GM12878 (cell line): ENCODE measurements around the gene STK38. TPM values are rescaled to one million over a fixed set of nuclear protein-coding genes. Genes with fewer than 3 reads are reported as not detected.

ENCODE experiments used
- ATF7 ChIP-seq: fragments of 450-650 bp; IDR thresholded peaks from 2 replicates; pipeline ENCODE4 v1.6.1; 2016; ENCODE audit warnings: low read depth, mild to moderate bottlenecking
- CHD1 ChIP-seq: IDR thresholded peaks from 2 replicates; pipeline ENCODE4 v1.6.1; 2012; ENCODE audit warnings: low read depth, low read length, improper control_type of control experiment
- CUX1 ChIP-seq: IDR thresholded peaks from 2 replicates; pipeline ENCODE4 v1.6.1; 2012; ENCODE audit warnings: improper control_type of control experiment, low read depth, low read length; ENCODE audit not compliant: insufficient replicate concordance
- E2F8 ChIP-seq: fragments of 450-650 bp; IDR thresholded peaks from 2 replicates; pipeline ENCODE4 v1.6.1; 2018; ENCODE audit warnings: mild to moderate bottlenecking, low read depth, moderate library complexity; ENCODE audit not compliant: partially characterized antibody
- EP300 ChIP-seq, 2 experiments: fragments of 150-350 bp in 1 of 2; IDR thresholded peaks; 2 replicates each; pipeline ENCODE4 v1.6.1; 2011 to 2012; ENCODE audit warnings: low read depth in 2 of 2, low read length in 2 of 2, borderline replicate concordance in 1 of 2, improper control_type of control experiment in 1 of 2, inconsistent platforms in 1 of 2; ENCODE audit not compliant: control insufficient read depth in 1 of 2
- GATAD2B ChIP-seq: fragments of 450-650 bp; conservative IDR thresholded peaks from 2 replicates; pipeline ENCODE4 v1.6.1; 2017; ENCODE audit warnings: low read depth, mild to moderate bottlenecking, moderate library complexity
- HDAC2 ChIP-seq: fragments of 200-600 bp; sonication (generic); IDR thresholded peaks from 2 replicates; pipeline ENCODE4 v1.6.1; 2017
- IKZF2 ChIP-seq, 2 experiments: fragments of 450-650 bp; IDR thresholded peaks; 2 replicates each; pipeline ENCODE4 v1.6.1; 2017; ENCODE audit warnings: mild to moderate bottlenecking in 2 of 2, moderate library complexity in 2 of 2
- IRF3 ChIP-seq: fragments of 450-650 bp; IDR thresholded peaks from 2 replicates; pipeline ENCODE4 v1.6.1; 2014; ENCODE audit warnings: mild to moderate bottlenecking
- MEF2B ChIP-seq: fragments of 450-650 bp; IDR thresholded peaks from 2 replicates; pipeline ENCODE4 v1.6.1; 2018; ENCODE audit warnings: mild to moderate bottlenecking, moderate library complexity; ENCODE audit not compliant: partially characterized antibody, poor library complexity, severe bottlenecking
- MTA2 ChIP-seq: fragments of 450-650 bp; IDR thresholded peaks from 2 replicates; pipeline ENCODE4 v1.6.1; 2016; ENCODE audit warnings: low read depth, mild to moderate bottlenecking, moderate library complexity
- NR2C2 ChIP-seq: IDR thresholded peaks from 2 replicates; pipeline ENCODE4 v1.6.1; 2011; ENCODE audit warnings: borderline replicate concordance, low read depth; ENCODE audit not compliant: control insufficient read depth, insufficient read length
- PAX8 ChIP-seq: fragments of 450-650 bp; IDR thresholded peaks from 2 replicates; pipeline ENCODE4 v1.6.1; 2017; ENCODE audit warnings: mild to moderate bottlenecking, moderate library complexity
- POLR2A ChIP-seq: IDR thresholded peaks from 2 replicates; pipeline ENCODE4 v1.6.1; 2011; ENCODE audit warnings: low read depth, mild to moderate bottlenecking, low read length
- POU2F2 ChIP-seq: IDR thresholded peaks from 3 replicates; pipeline ENCODE4 v1.6.1; 2011; ENCODE audit warnings: low read depth, mild to moderate bottlenecking, low read length, borderline replicate concordance
- RAD51 ChIP-seq: fragments of 450-650 bp; IDR thresholded peaks from 2 replicates; pipeline ENCODE4 v1.6.1; 2016; ENCODE audit warnings: moderate library complexity, mild to moderate bottlenecking, inconsistent platforms
- RB1 ChIP-seq: fragments of 450-650 bp; formaldehyde crosslinking; IDR thresholded peaks from 2 replicates; pipeline ENCODE4 v1.6.1; 2017; ENCODE audit warnings: mild to moderate bottlenecking, borderline replicate concordance
- RCOR1 ChIP-seq: conservative IDR thresholded peaks from 2 replicates; pipeline ENCODE4 v1.6.1; 2012; ENCODE audit warnings: low read depth, low read length, improper control_type of control experiment
- SKIL ChIP-seq: fragments of 450-650 bp; IDR thresholded peaks from 2 replicates; pipeline ENCODE4 v1.6.1; 2017; ENCODE audit warnings: mild to moderate bottlenecking, low read depth, inconsistent platforms; ENCODE audit not compliant: poor library complexity, severe bottlenecking
- SREBF2 ChIP-seq: IDR thresholded peaks from 2 replicates; pipeline ENCODE4 v1.6.1; 2012; ENCODE audit warnings: mild to moderate bottlenecking, low read length
- YBX1 ChIP-seq: fragments of 450-650 bp; IDR thresholded peaks from 2 replicates; pipeline ENCODE4 v1.6.1; 2016; ENCODE audit warnings: antibody characterized with exemption
- polyA plus RNA-seq, 11 experiments: library from polyadenylated mRNA; depleted of rRNA in 4 of 11; unstranded in 6 of 11; stranded (reverse) in 5 of 11; fragments of >200 nt; fragmentation: Nextera tagmentation in 4 of 11; fragmentation: Illumina TruSeq in 1 of 11; extraction: Ambion mirVana in 4 of 11; extraction: Trizol in 1 of 11; gene quantifications; 1 replicate in 1 of 11; 2 replicates in 10 of 11; pipeline versions ENCODE4 v1.2.1 to v1.2.3, GENCODE V29; 2011 to 2016; ENCODE audit warnings: inconsistent platforms in 2 of 11, missing spikeins in 2 of 11, low read depth in 1 of 11
- total RNA-seq, 4 experiments: library from RNA; depleted of rRNA in 3 of 4; stranded (reverse); fragments of >200 nt in 3 of 4; fragmentation: Illumina TruSeq in 1 of 4; extraction: Trizol in 1 of 4; gene quantifications; 2 replicates each; pipeline versions ENCODE4 v1.2.1 to v1.2.3, GENCODE V29; 2013 to 2021

Gene STK38
- total and polyA plus RNA-seq, 10 of the 15 experiments (the other 5 are each of a cell fraction or from before 2014, with no cell fraction given) = 4.1 to 18.7 (median 13.6) TPM

GRCh38 chr6:36592221-36592655 lies 45.0 kb upstream of the STK38 start (continued):
- TF ChIP-seq SKIL (no peak), HDAC2 (no peak), IKZF2 (IDR thresholded peaks at IDR 0.05) (peak; percentile 54 to 78; a peak in 3 of 4 replicates), CUX1 (no peak), RCOR1 (no peak), RB1 (no peak), IRF3 (no peak), MTA2 (peak; percentile 71), NR2C2 (no peak), YBX1 (no peak), CHD1 (no peak), E2F8 (no peak), MEF2B (peak; percentile 68), RAD51 (no peak), PAX8 (no peak), EP300 (IDR thresholded peaks at IDR 0.05; ENCODE audit: borderline replicate concordance in 1 of 2, control insufficient read depth in 1 of 2, low read depth in 2 of 2, low read length in 2 of 2) (peak; percentile 55 to 70; a peak in 3 of 4 replicates), SREBF2 (no peak), POLR2A (no peak), GATAD2B (no peak), POU2F2 (0 out of 3 replicates have a peak, but pooled peaks have one; percentile 34), ATF7 (0 out of 2 replicates have a peak, but pooled peaks have one; percentile 36)
